SJSA1 (cell line): Measurements from ENCODE around the gene CHMP1A. TPM values are rescaled to one million over a fixed set of nuclear protein-coding genes. Genes with fewer than 3 reads are reported as not detected.
A peak's percentile ranks its signal among the peaks of the same experiment; 100 is the strongest.
"Not testable (repeated sequence)": the region's sequence is repeated elsewhere in the genome, so short reads cannot be mapped to it uniquely, and the experiment has no call there.

Source experiments
- DNase-seq, 2 experiments: peaks; one replicate each; pipeline ENCODE4 v3.0.0-alpha.2; 2015 to 2020; ENCODE audit warnings: low spot score in 2 of 2, low read depth in 1 of 2
- H3K27ac ChIP-seq: fragments of 250-450 bp; sonication (Bioruptor Pico); 2 replicates; pipeline ENCODE4 v1.5.1; 2020; ENCODE audit warnings: mild to moderate bottlenecking, moderate library complexity
- H3K27me3 ChIP-seq: fragments of 250-450 bp; sonication (Bioruptor Pico); replicated peaks from 2 replicates; pipeline ENCODE4 v1.5.1; 2020; ENCODE audit warnings: mild to moderate bottlenecking, moderate library complexity
- H3K36me3 ChIP-seq: fragments of 250-450 bp; sonication (Bioruptor Pico); 2 replicates; pipeline ENCODE4 v1.5.1; 2020; ENCODE audit warnings: mild to moderate bottlenecking
- H3K4me1 ChIP-seq: fragments of 250-450 bp; sonication (Bioruptor Pico); replicated peaks from 2 replicates; pipeline ENCODE4 v1.6.1; 2021; ENCODE audit warnings: mild to moderate bottlenecking
- H3K4me3 ChIP-seq: fragments of 250-450 bp; sonication (Bioruptor Pico); 2 replicates; pipeline ENCODE4 v1.5.1; 2020; ENCODE audit warnings: mild to moderate bottlenecking
- H3K9me3 ChIP-seq: fragments of 250-450 bp; sonication (Bioruptor Pico); replicated peaks from 2 replicates; pipeline ENCODE4 v1.5.1; 2020; ENCODE audit warnings: mild to moderate bottlenecking
- total RNA-seq: library from RNA; depleted of rRNA; stranded (reverse); fragments of >200 nt; shearing (Covaris generic); gene quantifications from 2 replicates; pipeline ENCODE4 v1.2.3, GENCODE V29; 2014

Gene CHMP1A
- total RNA-seq, 1 experiment from 2014 or later = 91.1 TPM

GRCh38 chr16:89638455-89638854 lies 19.1 kb downstream of the CHMP1A start:
- Histone ChIP-seq H3K27ac (no peak overlapping the region), H3K36me3 (no peaks in the 10 kb centered on the region), H3K4me1 (peaks cover 3% of the 10 kb centered on the region), H3K4me3 (no peak overlapping the region), H3K9me3 (no peaks in the 10 kb centered on the region), H3K27me3 (no peaks in the 10 kb centered on the region)
- no peak for DNase-seq

GRCh38 chr16:89637379-89637778 lies 20.1 kb downstream of the CHMP1A start:
- Histone ChIP-seq H3K4me3 (no peak overlapping the region), H3K27me3 (no peaks in the 10 kb centered on the region), H3K36me3 (no peaks in the 10 kb centered on the region), H3K27ac (no peak overlapping the region), H3K4me1 (peaks cover 14% of the 10 kb centered on the region), H3K9me3 (no peaks in the 10 kb centered on the region)
- no peak for DNase-seq

GRCh38 chr16:89636663-89637062 lies 20.8 kb downstream of the CHMP1A start:
- Histone ChIP-seq H3K27ac (no peak overlapping the region), H3K4me1 (peaks cover 16% of the 10 kb centered on the region)
- no peak for DNase-seq

GRCh38 chr16:89634463-89635385 lies 22.8 kb downstream of the CHMP1A start:
- H3K4me3 ChIP-seq, H3K27ac ChIP-seq, H3K27me3 ChIP-seq, H3K9me3 ChIP-seq, DNase-seq, H3K36me3 ChIP-seq: not testable (repeated sequence)
- H3K4me1 ChIP-seq = peaks cover 16% of the 10 kb centered on the region

More at GRCh38 chr16:89636663-89637062, 20.8 kb downstream of the CHMP1A start:
- no peak overlapping the region for H3K4me3 ChIP-seq
- no peaks in the 10 kb centered on the region for H3K9me3 ChIP-seq
- no peaks in the 10 kb centered on the region for H3K36me3 ChIP-seq
- no peaks in the 10 kb centered on the region; the same call in 1 of the 2 replicates for H3K27me3 ChIP-seq

GRCh38 chr16:89633064-89633631 lies 24.4 kb downstream of the CHMP1A start:
- Histone ChIP-seq H3K36me3 (no peaks in the 10 kb centered on the region), H3K27me3 (no peaks in the 10 kb centered on the region; the same call in 1 of the 2 replicates), H3K27ac (no peak overlapping the region), H3K9me3 (no peaks in the 10 kb centered on the region; the same call in 1 of the 2 replicates), H3K4me3 (no peak overlapping the region), H3K4me1 (peaks cover 16% of the 10 kb centered on the region)
- DNase-seq = peak; percentile 53 to 70

- H3K4me1 ChIP-seq = peaks cover 16% of the 10 kb centered on the region
- no peak for DNase-seq
- H3K36me3 ChIP-seq = no peaks in the 10 kb centered on the region
- no peak overlapping the region for H3K27ac ChIP-seq
- H3K9me3 ChIP-seq = no peaks in the 10 kb centered on the region; the same call in 1 of the 2 replicates
- no peaks in the 10 kb centered on the region; the same call in 1 of the 2 replicates for H3K27me3 ChIP-seq
- no peak overlapping the region for H3K4me3 ChIP-seq
These were observed 27.5 kb downstream of the CHMP1A start for GRCh38 chr16:89629827-89630610.

- no peak for DNase-seq
- H3K27me3 ChIP-seq = 0 out of 2 replicates have a peak, but pooled peaks cover 7% of the 10 kb centered on the region
- peaks cover 16% of the 10 kb centered on the region for H3K4me1 ChIP-seq
- H3K27ac ChIP-seq = no peak overlapping the region
- H3K36me3 ChIP-seq = no peaks in the 10 kb centered on the region
- H3K4me3 ChIP-seq = no peak overlapping the region
- H3K9me3 ChIP-seq = no peaks in the 10 kb centered on the region; the same call in 1 of the 2 replicates
These were observed 32.4 kb downstream of the CHMP1A start for GRCh38 chr16:89624777-89625761.

- Histone ChIP-seq H3K4me3 (no peak overlapping the region), H3K9me3 (no peaks in the 10 kb centered on the region), H3K27ac (no peak overlapping the region; the same call in 1 of the 2 replicates), H3K4me1 (peaks cover 19% of the 10 kb centered on the region), H3K27me3 (0 out of 2 replicates have a peak, but pooled peaks cover 7% of the 10 kb centered on the region), H3K36me3 (no peaks in the 10 kb centered on the region)
- no peak for DNase-seq
These were observed 33.8 kb downstream of the CHMP1A start for GRCh38 chr16:89623511-89624261.

- Histone ChIP-seq H3K36me3 (no peaks in the 10 kb centered on the region), H3K9me3 (no peaks in the 10 kb centered on the region), H3K4me3 (no peak overlapping the region), H3K4me1 (peaks cover 19% of the 10 kb centered on the region), H3K27me3 (0 out of 2 replicates have a peak, but pooled peaks cover 7% of the 10 kb centered on the region), H3K27ac (no peak overlapping the region)
- DNase-seq = no peak
These were observed 35.7 kb downstream of the CHMP1A start for GRCh38 chr16:89621698-89622409.

GRCh38 chr16:89621136-89621697 lies 36.3 kb downstream of the CHMP1A start:
- H3K4me1 ChIP-seq = peaks cover 19% of the 10 kb centered on the region
- no peaks in the 10 kb centered on the region for H3K36me3 ChIP-seq

GRCh38 chr16:89620406-89620841 lies 37.1 kb downstream of the CHMP1A start:
- Histone ChIP-seq H3K27me3 (0 out of 2 replicates have a peak, but pooled peaks cover 7% of the 10 kb centered on the region), H3K4me1 (peaks cover 19% of the 10 kb centered on the region), H3K36me3 (no peaks in the 10 kb centered on the region), H3K27ac (no peak overlapping the region), H3K9me3 (no peaks in the 10 kb centered on the region), H3K4me3 (no peak overlapping the region)
- no peak for DNase-seq

More at GRCh38 chr16:89621136-89621697, 36.3 kb downstream of the CHMP1A start:
- Histone ChIP-seq H3K27me3 (0 out of 2 replicates have a peak, but pooled peaks cover 7% of the 10 kb centered on the region), H3K9me3 (no peaks in the 10 kb centered on the region), H3K27ac (no peak overlapping the region), H3K4me3 (no peak overlapping the region)
- no peak for DNase-seq
